ENCODE results near the gene PROCA1. TPM values are rescaled to one million over a fixed set of nuclear protein-coding genes. Genes with fewer than 3 reads are reported as not detected.

Gene PROCA1
- total and polyA plus RNA-seq, 2 experiments from 2014 or later, result 1.1 to 3.9 TPM

GRCh38 chr17:28706471-28707338 is 5.0 kb downstream of the PROCA1 start:
- TF ChIP-seq EZH2phosphoT487 (IDR thresholded peaks at IDR 0.05; ENCODE audit: low read depth, severe bottlenecking, unreplicated experiment) (no peak), EZH2 (IDR thresholded peaks at IDR 0.05; ENCODE audit: borderline replicate concordance) (no peak)
- TF ChIP-seq, protein P1, sequence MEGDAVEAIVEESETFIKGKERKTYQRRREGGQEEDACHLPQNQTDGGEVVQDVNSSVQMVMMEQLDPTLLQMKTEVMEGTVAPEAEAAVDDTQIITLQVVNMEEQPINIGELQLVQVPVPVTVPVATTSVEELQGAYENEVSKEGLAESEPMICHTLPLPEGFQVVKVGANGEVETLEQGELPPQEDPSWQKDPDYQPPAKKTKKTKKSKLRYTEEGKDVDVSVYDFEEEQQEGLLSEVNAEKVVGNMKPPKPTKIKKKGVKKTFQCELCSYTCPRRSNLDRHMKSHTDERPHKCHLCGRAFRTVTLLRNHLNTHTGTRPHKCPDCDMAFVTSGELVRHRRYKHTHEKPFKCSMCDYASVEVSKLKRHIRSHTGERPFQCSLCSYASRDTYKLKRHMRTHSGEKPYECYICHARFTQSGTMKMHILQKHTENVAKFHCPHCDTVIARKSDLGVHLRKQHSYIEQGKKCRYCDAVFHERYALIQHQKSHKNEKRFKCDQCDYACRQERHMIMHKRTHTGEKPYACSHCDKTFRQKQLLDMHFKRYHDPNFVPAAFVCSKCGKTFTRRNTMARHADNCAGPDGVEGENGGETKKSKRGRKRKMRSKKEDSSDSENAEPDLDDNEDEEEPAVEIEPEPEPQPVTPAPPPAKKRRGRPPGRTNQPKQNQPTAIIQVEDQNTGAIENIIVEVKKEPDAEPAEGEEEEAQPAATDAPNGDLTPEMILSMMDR (IDR thresholded peaks at IDR 0.05; ENCODE audit: poor library complexity), result no peak
- WGBS (ENCODE audit: low lambda C conversion rate, missing lambda C conversion rate), result 69% methylated on average over 6 of the region's 7 CpGs
- Histone ChIP-seq H3K4me2 (no peak overlapping the region), H3K27me3 (no peaks in the 10 kb centered on the region), H2AFZ (no peak overlapping the region), H3K4me1 (ENCODE audit: insufficient read depth) (peaks cover 11% of the 10 kb centered on the region), H3K36me3 (replicated peaks; ENCODE audit: insufficient read depth, low read depth) (no peaks in the 10 kb centered on the region), H3K9me3 (ENCODE audit: low read depth) (no peaks in the 10 kb centered on the region), H4K20me1 (ENCODE audit: insufficient read depth, poor library complexity, severe bottlenecking) (no peaks in the 10 kb centered on the region), H3K4me3 (no peak overlapping the region), H3K27ac (no peak overlapping the region), H3K9me2 (replicated peaks; ENCODE audit: insufficient read depth) (no peaks in the 10 kb centered on the region), H3K79me2 (peaks cover 11% of the 10 kb centered on the region)
- no peak for DNase-seq (ENCODE audit: low spot score)

DNA sequence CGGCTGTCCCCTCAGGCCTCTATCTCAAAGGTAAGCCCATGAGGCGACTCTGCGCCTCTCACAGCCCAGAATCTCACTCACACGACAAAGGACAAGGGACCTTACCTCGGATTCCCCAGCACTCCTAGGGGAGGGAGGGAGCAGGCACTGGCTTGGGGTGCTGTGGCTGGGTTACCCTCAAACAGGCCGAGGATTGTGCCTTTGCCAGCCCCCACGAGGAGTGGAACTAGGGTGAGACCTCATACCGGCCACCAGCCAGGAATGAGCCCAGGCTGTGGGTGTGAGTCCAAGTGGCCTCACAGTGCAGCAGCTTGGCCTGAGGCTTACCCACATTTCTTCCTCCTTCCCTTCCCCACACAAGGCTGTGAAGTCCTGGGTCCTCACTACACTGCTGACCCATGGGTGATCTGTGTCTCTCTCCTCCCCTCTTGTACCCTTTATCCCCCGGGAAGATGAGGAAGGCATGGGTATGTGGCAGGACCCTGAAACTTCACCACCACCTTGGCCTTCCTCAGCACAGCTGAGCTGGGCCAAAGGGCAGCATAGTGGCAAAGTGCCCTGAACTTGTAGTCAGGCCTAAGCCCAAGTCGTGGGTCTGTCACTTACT is 5.9 kb downstream of the PROCA1 start:
- H3K36me3 ChIP-seq (replicated peaks; ENCODE audit: insufficient read depth, low read depth), result no peaks in the 10 kb centered on the region
- H3K4me2 ChIP-seq, result no peak overlapping the region
- H2AFZ ChIP-seq, result no peak overlapping the region
- no peak for DNase-seq (ENCODE audit: low spot score)
- TF ChIP-seq EZH2 (IDR thresholded peaks at IDR 0.05; ENCODE audit: borderline replicate concordance) (no peak), EZH2phosphoT487 (IDR thresholded peaks at IDR 0.05; ENCODE audit: low read depth, severe bottlenecking, unreplicated experiment) (no peak)
- TF ChIP-seq, protein P1 (IDR thresholded peaks at IDR 0.05; ENCODE audit: poor library complexity), result no peak
- no peaks in the 10 kb centered on the region for H4K20me1 ChIP-seq (ENCODE audit: insufficient read depth, poor library complexity, severe bottlenecking)
- H3K4me1 ChIP-seq (ENCODE audit: insufficient read depth), result peaks cover 8% of the 10 kb centered on the region
- H3K9me3 ChIP-seq (ENCODE audit: low read depth), result no peaks in the 10 kb centered on the region
- 87% methylated on average over 10 of the region's 10 CpGs for whole genome bisulfite sequencing (ENCODE audit: low lambda C conversion rate, missing lambda C conversion rate)
- peaks cover 11% of the 10 kb centered on the region for H3K79me2 ChIP-seq
- no peaks in the 10 kb centered on the region for H3K9me2 ChIP-seq (replicated peaks; ENCODE audit: insufficient read depth)
- H3K27ac ChIP-seq, result no peak overlapping the region
- H3K4me3 ChIP-seq, result no peak overlapping the region
- no peaks in the 10 kb centered on the region for H3K27me3 ChIP-seq

DNA sequence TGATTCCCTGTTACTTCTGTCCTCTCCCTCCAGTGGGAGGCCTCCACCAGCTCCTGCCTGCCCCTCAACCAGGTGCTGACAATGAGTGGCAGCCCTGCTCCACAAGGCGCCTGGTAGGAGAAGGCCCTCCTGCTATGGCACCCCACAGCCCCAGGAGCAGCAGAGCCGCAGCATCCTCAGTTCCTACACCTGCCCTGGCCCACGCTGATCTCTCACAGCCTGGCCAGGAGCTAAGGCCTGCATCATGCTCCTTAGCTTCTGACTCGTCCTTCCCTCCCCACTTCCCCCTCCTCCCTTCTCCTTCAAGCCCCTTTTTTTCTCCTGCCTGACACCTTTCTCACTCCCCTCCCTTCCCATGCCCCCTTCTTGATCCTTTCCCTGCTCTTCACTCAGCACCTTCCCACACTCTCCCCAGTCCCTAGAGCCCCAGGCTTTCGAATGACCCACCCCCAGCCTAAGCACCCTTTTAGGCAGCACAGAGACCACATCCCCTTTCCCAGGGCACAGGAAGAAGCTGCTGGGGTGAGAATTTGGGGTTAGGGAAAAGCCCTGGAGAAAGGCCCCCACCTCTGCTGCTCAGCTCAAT is 6.5 kb downstream of the PROCA1 start:
- Histone ChIP-seq H3K27me3 (no peaks in the 10 kb centered on the region), H3K4me2 (no peak overlapping the region), H3K9me2 (replicated peaks; ENCODE audit: insufficient read depth) (no peaks in the 10 kb centered on the region), H4K20me1 (ENCODE audit: insufficient read depth, poor library complexity, severe bottlenecking) (no peaks in the 10 kb centered on the region), H2AFZ (no peak overlapping the region), H3K4me1 (ENCODE audit: insufficient read depth) (peaks cover 7% of the 10 kb centered on the region), H3K4me3 (no peak overlapping the region), H3K79me2 (peaks cover 11% of the 10 kb centered on the region), H3K9me3 (ENCODE audit: low read depth) (no peaks in the 10 kb centered on the region), H3K27ac (no peak overlapping the region), H3K36me3 (replicated peaks; ENCODE audit: insufficient read depth, low read depth) (no peaks in the 10 kb centered on the region)
- 84% methylated on average over 4 of the region's 5 CpGs for WGBS (ENCODE audit: low lambda C conversion rate, missing lambda C conversion rate)
- TF ChIP-seq EZH2phosphoT487 (IDR thresholded peaks at IDR 0.05; ENCODE audit: low read depth, severe bottlenecking, unreplicated experiment), result no peak
- TF ChIP-seq, protein P1 (IDR thresholded peaks at IDR 0.05; ENCODE audit: poor library complexity), result no peak
- TF ChIP-seq EZH2 (IDR thresholded peaks at IDR 0.05; ENCODE audit: borderline replicate concordance), result no peak
- DNase-seq (ENCODE audit: low spot score), result no peak

Data from hepatocyte (in vitro differentiated cells).